Skeletal muscle satellite cell (primary cell): ENCODE results near the gene PPARD.
"Not testable (repeated sequence)": the region's sequence is repeated elsewhere in the genome, so short reads cannot be mapped to it uniquely, and the experiment has no call there.

Source experiments
- H3K27me3 ChIP-seq: 2 replicates; pipeline ENCODE4 v1.7.0; 2013; ENCODE audit warnings: low read length; ENCODE audit not compliant: control insufficient read depth, insufficient read depth
- H3K36me3 ChIP-seq: 2 replicates; pipeline ENCODE4 v1.7.0; 2013; ENCODE audit warnings: mild to moderate bottlenecking, control low read depth, low read length; ENCODE audit not compliant: insufficient read depth
- H3K4me1 ChIP-seq: 2 replicates; pipeline ENCODE4 v1.7.0; 2013; ENCODE audit warnings: low read length; ENCODE audit not compliant: control insufficient read depth, insufficient read depth
- H3K4me2 ChIP-seq: 2 replicates; pipeline ENCODE4 v1.7.0; 2013; ENCODE audit warnings: mild to moderate bottlenecking, low read length
- H3K4me3 ChIP-seq: 2 replicates; pipeline ENCODE4 v1.7.0; 2013; ENCODE audit warnings: low read length
- H3K9ac ChIP-seq: 2 replicates; pipeline ENCODE4 v1.7.0; 2013; ENCODE audit warnings: mild to moderate bottlenecking, low read depth, low read length, moderate library complexity
- H3K9me3 ChIP-seq: replicated peaks from 2 replicates; pipeline ENCODE4 v1.7.0; 2013; ENCODE audit warnings: mild to moderate bottlenecking, control low read depth, low read length

PPARD gene

DNA sequence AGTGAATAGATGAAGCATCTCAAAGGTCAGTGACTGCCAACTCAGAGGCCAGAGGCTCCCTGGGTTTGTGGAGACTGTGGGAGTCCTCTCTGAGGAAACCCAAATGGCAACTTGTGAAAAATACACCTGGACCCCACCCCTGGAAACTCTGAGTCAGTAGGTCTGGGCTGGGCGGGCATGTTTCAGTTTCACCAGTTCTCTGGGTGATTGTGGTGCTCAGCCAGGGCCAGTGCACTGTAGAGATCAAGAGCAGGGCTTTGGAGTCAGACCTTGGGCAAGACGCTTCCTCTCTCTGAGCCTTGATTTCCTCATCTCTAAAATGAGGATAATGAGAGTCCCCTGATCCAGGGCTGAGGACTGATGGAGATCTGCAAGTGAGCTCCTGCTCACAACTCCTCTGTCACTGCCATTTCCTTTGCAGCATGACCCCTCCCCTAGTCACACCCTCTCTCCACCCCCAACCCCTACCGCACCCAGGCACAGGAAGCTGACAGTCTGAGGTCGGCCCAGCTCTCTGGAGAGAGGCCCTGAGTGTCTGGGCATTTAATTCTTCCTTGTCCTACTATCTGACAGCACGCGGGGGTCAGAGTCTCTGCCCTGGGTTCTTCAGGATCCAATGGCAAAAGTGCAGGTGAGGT, 39.6 kb upstream of the PPARD start:
- H3K9me3 ChIP-seq: no peaks in the 10 kb centered on the region
- H3K4me2 ChIP-seq: peak overlapping the region; percentile 17
- H3K4me1 ChIP-seq: peaks cover 8% of the 10 kb centered on the region
- H3K36me3 ChIP-seq: no peaks in the 10 kb centered on the region
- H3K9ac ChIP-seq: no peak overlapping the region
- H3K27me3 ChIP-seq: peaks cover 2% of the 10 kb centered on the region
- no peak overlapping the region for H3K4me3 ChIP-seq

DNA sequence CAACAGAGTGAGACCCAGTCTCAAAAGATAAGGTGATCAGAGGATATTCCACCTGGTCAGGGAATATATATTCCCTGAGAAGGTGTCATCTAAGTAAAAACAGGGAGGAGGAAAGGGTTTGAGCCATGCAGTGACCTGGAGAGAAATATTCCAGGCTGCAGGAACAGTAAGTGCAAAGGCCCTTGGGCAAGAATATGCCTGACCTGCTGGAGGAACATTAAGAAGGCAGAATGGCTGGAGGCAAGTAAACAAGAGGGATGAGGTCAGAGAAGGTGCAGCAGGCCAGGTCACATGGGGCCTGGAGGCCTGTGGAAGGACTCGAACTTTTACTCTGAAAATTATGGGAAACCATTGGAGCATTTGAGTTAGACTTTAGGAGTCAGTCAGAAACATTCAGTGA, 38.1 kb upstream of the PPARD start:
- Histone ChIP-seq H3K36me3 (no peaks in the 10 kb centered on the region), H3K27me3 (peaks cover 9% of the 10 kb centered on the region), H3K4me3 (no peak overlapping the region), H3K4me2 (no peak overlapping the region), H3K9me3 (no peaks in the 10 kb centered on the region), H3K9ac (no peak overlapping the region), H3K4me1 (peaks cover 8% of the 10 kb centered on the region)

DNA sequence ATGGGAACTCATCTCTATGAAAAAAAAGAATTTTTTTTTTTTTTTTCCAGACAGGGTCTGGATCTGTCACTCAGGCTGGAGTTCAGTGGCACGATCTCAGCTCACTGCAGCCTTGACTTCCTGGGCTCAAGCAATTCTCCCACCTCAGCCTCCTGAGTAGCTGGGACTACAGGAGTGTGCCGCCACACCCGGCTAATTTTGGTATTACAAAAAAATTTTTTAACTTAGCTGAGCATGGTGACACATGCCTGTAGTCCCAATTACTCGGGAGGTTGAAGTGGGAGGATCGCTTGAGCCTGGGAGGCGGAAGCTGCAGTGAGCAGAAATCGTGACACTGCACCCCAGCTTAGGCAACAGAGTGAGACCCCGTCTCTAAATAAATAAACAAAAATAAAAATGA, 37.2 kb upstream of the PPARD start:
- Histone ChIP-seq H3K4me3 (no peak overlapping the region), H3K9me3 (no peaks in the 10 kb centered on the region), H3K4me1 (peaks cover 8% of the 10 kb centered on the region), H3K4me2 (no peak overlapping the region), H3K9ac (no peak overlapping the region), H3K36me3 (no peaks in the 10 kb centered on the region), H3K27me3 (peaks cover 12% of the 10 kb centered on the region)

DNA sequence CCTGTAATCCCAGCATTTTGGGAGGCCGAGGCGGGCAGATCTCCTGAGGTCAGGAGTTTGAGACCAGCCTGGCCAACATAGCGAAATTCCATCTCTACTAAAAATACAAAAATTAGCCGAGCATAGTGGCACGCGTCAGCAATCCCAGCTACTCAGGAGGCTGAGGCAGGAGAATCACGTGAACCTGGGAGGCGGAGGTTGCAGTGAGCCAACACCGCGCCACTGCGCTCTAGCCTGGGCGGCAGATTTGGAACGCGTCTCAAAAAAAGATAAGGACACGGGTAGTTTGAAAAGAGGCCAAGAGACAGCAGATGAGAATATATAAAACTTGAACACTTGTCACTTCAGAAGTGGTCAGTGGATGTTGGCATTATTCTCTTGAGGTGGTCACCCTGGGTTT, 35.2 kb upstream of the PPARD start:
- not testable (repeated sequence) for H3K4me3 ChIP-seq, H3K36me3 ChIP-seq, H3K4me2 ChIP-seq, H3K9ac ChIP-seq, H3K9me3 ChIP-seq, H3K4me1 ChIP-seq
- H3K27me3 ChIP-seq: peaks cover 28% of the 10 kb centered on the region

DNA sequence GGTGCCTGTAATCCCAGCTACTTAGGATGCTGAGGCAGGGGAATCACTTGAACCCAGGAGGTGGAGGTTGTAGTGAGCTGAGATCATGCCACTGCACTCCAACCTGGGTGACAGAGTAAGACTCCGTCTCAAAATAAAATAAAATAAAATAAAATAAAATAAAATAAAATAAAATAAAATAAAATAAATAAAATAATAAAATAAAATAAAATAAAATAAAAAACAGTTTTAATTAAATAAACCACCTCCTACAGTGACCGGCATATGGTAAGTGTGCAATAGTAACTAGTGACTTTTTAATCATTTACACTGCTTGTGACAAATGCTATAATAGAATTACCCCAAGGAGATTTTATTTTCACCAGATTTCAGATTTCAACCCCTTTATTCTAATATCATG, 33.8 kb upstream of the PPARD start:
- H3K36me3 ChIP-seq, H3K4me1 ChIP-seq, H3K9me3 ChIP-seq, H3K4me3 ChIP-seq, H3K9ac ChIP-seq, H3K4me2 ChIP-seq: not testable (repeated sequence)
- peaks cover 37% of the 10 kb centered on the region for H3K27me3 ChIP-seq

DNA sequence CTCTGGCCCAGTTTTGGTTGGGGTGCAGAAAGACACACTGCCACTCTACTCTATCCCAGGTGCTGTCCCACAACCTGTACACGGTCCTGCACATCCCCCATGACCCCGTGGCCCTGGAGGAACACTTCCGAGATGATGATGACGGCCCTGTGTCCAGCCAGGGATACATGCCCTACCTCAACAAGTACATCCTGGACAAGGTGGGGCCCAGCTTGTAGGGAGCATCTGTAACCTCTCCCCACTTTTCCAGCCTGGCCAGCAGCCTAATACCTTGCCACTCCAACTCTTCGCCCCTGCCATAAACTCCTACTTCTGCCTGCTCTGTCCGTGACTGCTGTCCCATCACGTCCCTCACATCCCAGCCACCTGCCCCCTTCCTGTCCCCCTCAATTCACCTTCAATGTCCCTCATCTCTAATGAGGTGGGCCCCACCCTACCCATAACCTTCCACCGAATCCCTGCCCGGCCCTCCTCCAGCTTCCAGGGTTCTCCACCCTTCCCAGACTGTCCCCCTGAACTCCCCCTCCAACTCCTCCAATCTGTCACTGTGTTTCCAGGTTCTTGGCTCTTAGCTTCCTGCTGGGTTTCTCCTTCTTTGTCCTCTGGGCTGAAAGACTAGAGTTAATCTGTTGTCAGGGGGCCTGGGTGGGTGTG, 32.6 kb upstream of the PPARD start:
- H3K9ac ChIP-seq: no peak overlapping the region
- no peaks in the 10 kb centered on the region for H3K4me1 ChIP-seq
- no peaks in the 10 kb centered on the region for H3K9me3 ChIP-seq
- H3K36me3 ChIP-seq: no peaks in the 10 kb centered on the region
- no peak overlapping the region for H3K4me3 ChIP-seq
- no peak overlapping the region for H3K4me2 ChIP-seq
- H3K27me3 ChIP-seq: peaks cover 38% of the 10 kb centered on the region

DNA sequence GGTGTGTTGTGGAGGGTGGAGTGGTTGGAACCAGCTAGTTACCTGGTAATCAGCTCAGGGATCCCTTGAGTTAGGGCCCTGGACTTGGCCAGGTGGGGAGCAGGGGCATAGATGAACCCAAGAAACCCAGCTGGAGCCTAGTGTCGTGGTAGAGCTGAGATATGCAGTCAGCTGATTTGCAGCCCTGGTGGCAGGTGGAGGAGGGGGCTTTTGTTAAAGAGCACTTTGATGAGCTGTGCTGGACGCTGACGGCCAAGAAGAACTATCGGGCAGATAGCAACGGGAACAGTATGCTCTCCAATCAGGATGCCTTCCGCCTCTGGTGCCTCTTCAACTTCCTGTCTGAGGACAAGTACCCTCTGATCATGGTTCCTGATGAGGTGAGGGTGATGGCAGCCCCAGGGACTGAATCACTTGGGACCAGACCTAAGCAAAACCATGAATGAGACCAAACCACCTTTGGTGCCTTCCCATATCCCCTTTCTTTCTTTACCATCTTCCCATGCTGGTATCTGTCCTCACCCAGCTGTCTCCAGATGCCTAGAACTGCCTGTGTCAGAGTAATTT, 32.0 kb upstream of the PPARD start:
- peaks cover 44% of the 10 kb centered on the region for H3K27me3 ChIP-seq
- no peaks in the 10 kb centered on the region for H3K36me3 ChIP-seq
- H3K4me2 ChIP-seq: no peak overlapping the region
- no peak overlapping the region for H3K9ac ChIP-seq
- H3K9me3 ChIP-seq: no peaks in the 10 kb centered on the region
- no peak overlapping the region for H3K4me3 ChIP-seq
- H3K4me1 ChIP-seq: no peaks in the 10 kb centered on the region

DNA sequence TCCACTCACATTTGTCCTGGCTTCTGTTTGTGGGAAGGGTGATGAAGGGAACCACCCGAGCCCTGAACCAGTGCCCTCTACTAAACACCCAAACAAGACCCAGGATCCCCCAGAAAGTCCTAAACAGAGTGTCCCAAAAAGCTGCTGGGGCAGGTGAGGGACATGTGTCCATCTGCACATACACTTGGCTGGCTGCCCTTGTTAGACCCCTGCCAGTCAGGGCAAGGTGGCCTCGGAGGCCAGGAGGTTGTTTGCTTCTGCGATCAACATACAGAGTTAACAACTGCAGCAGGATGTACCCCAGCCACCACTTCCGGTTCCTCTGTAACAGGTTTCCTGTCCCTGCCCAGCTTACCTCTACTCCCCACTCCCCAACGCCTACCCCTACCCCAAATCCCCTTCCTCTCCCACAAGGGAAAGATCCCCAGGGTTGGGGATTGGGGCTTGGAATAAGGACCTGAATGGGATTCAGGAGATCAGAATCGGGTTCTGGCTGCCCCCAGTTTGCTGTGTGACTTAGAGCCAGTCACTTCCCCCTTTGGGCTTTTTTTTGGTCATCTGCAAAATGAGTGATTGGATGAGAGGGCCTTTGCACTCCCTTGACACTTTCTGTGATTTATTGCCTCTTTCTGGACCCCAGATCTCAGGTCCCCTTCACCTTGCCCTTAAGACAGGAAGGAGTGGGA, 30.8 kb upstream of the PPARD start:
- Histone ChIP-seq H3K9ac (no peak overlapping the region), H3K9me3 (no peaks in the 10 kb centered on the region), H3K36me3 (no peaks in the 10 kb centered on the region), H3K4me2 (no peak overlapping the region), H3K4me1 (no peaks in the 10 kb centered on the region), H3K27me3 (peaks cover 47% of the 10 kb centered on the region), H3K4me3 (no peak overlapping the region)

DNA sequence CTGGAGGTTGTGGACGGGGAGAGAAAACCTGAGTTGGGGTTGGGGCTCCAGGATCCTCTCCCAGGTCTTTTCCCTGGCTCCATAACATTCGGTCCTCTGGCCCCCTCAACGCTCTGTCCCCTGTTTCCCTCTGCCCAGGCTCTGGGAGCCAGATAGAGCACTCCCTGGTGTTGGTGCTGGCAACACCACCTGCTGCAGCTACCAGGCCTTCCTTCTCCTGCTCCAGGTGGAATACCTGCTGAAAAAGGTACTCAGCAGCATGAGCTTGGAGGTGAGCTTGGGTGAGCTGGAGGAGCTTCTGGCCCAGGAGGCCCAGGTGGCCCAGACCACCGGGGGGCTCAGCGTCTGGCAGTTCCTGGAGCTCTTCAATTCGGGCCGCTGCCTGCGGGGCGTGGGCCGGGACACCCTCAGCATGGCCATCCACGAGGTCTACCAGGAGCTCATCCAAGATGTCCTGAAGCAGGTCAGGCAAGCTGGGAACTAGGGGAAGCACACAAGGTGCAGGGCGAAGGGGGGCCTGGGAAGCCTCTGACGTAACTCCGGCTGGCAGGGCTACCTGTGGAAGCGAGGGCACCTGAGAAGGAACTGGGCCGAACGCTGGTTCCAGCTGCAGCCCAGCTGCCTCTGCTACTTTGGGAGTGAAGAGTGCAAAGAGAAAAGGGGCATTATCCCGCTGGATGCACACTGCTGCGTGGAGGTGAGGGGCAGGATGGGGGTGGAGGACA, 30.1 kb upstream of the PPARD start:
- no peaks in the 10 kb centered on the region for H3K4me1 ChIP-seq
- H3K36me3 ChIP-seq: no peaks in the 10 kb centered on the region
- no peak overlapping the region for H3K4me2 ChIP-seq
- H3K27me3 ChIP-seq: peaks cover 54% of the 10 kb centered on the region
- no peaks in the 10 kb centered on the region for H3K9me3 ChIP-seq
- no peak overlapping the region for H3K9ac ChIP-seq
- H3K4me3 ChIP-seq: no peak overlapping the region

DNA sequence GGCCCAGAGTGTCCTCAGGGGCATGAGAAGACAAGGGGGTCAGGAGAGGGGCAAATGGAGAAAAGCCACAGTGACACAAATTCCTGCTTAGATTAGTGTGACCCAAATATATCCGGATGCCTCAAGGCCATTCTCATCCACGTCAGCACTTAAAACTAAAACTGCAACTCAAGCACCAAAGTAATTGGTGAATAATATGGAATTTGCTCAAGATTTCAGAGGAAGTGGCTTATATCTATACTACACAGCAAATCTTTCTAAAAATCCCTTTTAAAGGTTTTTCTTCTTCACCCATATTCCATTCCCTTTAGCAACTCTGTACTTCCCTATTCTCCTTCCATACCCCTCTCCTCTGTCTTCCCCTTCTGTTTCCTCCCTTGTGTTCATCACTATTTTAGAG, 29.6 kb upstream of the PPARD start:
- H3K9me3 ChIP-seq: no peaks in the 10 kb centered on the region
- no peak overlapping the region for H3K4me2 ChIP-seq
- peaks cover 3% of the 10 kb centered on the region for H3K4me1 ChIP-seq
- H3K9ac ChIP-seq: no peak overlapping the region
- peaks cover 55% of the 10 kb centered on the region for H3K27me3 ChIP-seq
- H3K4me3 ChIP-seq: no peak overlapping the region
- no peaks in the 10 kb centered on the region for H3K36me3 ChIP-seq

DNA sequence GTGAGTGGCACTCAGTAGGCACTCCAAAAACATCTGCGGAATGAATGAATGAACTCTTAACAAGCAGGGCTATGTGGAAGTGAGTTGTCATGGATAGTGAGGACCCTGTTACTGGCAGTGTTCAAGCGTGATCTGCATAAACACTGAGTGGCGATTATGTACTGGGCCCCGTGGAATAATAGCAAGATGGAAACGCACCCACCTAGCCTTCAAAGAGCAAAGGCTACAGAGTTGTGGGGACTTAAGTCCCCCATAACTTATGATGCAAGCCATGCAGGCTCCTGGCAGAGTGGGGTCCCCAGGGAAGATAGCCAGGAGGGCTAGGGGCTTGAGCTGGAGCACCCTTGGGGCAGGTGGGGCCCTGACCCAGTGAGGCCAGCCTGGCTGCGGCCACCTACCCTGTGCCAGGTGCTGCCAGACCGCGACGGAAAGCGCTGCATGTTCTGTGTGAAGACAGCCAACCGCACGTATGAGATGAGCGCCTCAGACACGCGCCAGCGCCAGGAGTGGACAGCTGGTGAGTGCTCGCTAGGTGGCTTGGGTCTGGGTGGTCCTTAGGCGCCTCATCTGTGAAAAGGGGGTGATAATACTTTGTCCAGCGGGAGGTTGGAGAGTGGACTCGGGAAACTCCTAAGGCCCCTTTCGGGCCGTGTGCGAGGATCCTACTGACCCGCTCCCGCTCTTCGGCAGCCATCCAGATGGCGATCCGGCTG, 24.7 kb upstream of the PPARD start:
- H3K9me3 ChIP-seq: no peaks in the 10 kb centered on the region
- H3K4me2 ChIP-seq: peak overlapping the region; percentile 97
- H3K27me3 ChIP-seq: peaks cover 36% of the 10 kb centered on the region
- no peaks in the 10 kb centered on the region for H3K36me3 ChIP-seq
- H3K4me1 ChIP-seq: peaks cover 11% of the 10 kb centered on the region
- H3K4me3 ChIP-seq: peak overlapping the region; percentile 83
- H3K9ac ChIP-seq: peak overlapping the region; percentile 10
